ENCODE results near the gene TP53RK.

- TF ChIP-seq PAF1 (CRISPR knock-in tag; IDR thresholded peaks at IDR 0.05), result no peak
- TF ChIP-seq, protein P1, sequence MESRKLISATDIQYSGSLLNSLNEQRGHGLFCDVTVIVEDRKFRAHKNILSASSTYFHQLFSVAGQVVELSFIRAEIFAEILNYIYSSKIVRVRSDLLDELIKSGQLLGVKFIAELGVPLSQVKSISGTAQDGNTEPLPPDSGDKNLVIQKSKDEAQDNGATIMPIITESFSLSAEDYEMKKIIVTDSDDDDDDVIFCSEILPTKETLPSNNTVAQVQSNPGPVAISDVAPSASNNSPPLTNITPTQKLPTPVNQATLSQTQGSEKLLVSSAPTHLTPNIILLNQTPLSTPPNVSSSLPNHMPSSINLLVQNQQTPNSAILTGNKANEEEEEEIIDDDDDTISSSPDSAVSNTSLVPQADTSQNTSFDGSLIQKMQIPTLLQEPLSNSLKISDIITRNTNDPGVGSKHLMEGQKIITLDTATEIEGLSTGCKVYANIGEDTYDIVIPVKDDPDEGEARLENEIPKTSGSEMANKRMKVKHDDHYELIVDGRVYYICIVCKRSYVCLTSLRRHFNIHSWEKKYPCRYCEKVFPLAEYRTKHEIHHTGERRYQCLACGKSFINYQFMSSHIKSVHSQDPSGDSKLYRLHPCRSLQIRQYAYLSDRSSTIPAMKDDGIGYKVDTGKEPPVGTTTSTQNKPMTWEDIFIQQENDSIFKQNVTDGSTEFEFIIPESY (CRISPR knock-in tag; IDR thresholded peaks at IDR 0.05), result peak; percentile 84
- TF ChIP-seq HNF4G (IDR thresholded peaks at IDR 0.05; ENCODE audit: borderline replicate concordance, low read depth, low read length), result 0 out of 2 replicates have a peak, but pooled peaks have one; percentile 57
- TF ChIP-seq HNF4G (CRISPR knock-in tag; IDR thresholded peaks at IDR 0.05; ENCODE audit: borderline replicate concordance, low read depth), result peak; percentile 70; the same call in 1 of the 2 replicates
- 0 out of 2 replicates have a peak, but pooled peaks have one; percentile 1 for TF ChIP-seq HCFC1 (IDR thresholded peaks at IDR 0.05; ENCODE audit: low read depth, low read length)
- TF ChIP-seq SNAPC4 (CRISPR knock-in tag; IDR thresholded peaks at IDR 0.05), result peak; percentile 78; the same call in 1 of the 2 replicates
- 0 out of 2 replicates have a peak, but pooled peaks have one; percentile 49 for TF ChIP-seq ZNF124 (CRISPR knock-in tag; IDR thresholded peaks at IDR 0.05)
- TF ChIP-seq POLR2A (IDR thresholded peaks at IDR 0.05; ENCODE audit: insufficient read depth in 1 of 2, low read depth in 2 of 2, low read length in 2 of 2), result no peak
Observed at GRCh38 chr20:46640536-46641311, 48.5 kb downstream of the TP53RK start.

Measured in HepG2 (cell line).